Large intestine (tissue), 3 donors: ENCODE results near the gene BUD31. TPM values are rescaled to one million over a fixed set of nuclear protein-coding genes. Genes with fewer than 3 reads are reported as not detected.
"Not testable (repeated sequence)": the region's sequence is repeated elsewhere in the genome, so short reads cannot be mapped to it uniquely, and the experiment has no call there.

ENCODE experiments used
- DNase-seq, 2 donors: peaks; one replicate each; pipeline versions ENCODE4 v3.0.0 to v3.0.0-alpha.2; 2013
- H3K27ac ChIP-seq: one replicate; pipeline ENCODE4 v1.5.1; 2013; ENCODE audit warnings: low read length
- H3K27me3 ChIP-seq: 2 replicates; pipeline ENCODE4 v1.6.1; 2013; ENCODE audit warnings: low read length; ENCODE audit not compliant: control insufficient read depth, insufficient read depth
- H3K36me3 ChIP-seq: 2 replicates; pipeline ENCODE4 v1.6.1; 2013; ENCODE audit warnings: low read length; ENCODE audit not compliant: control insufficient read depth, insufficient read depth
- H3K4me1 ChIP-seq: one replicate; pipeline ENCODE4 v1.6.1; 2013; ENCODE audit warnings: low read length; ENCODE audit not compliant: control insufficient read depth, insufficient read depth
- H3K4me3 ChIP-seq: one replicate; pipeline ENCODE4 v1.5.1; 2013; ENCODE audit warnings: low read length
- H3K9me3 ChIP-seq: one replicate; pipeline ENCODE4 v1.6.1; 2013; ENCODE audit warnings: mild to moderate bottlenecking, low read depth, low read length, moderate library complexity; ENCODE audit not compliant: control insufficient read depth
- WGBS: methylation state at CpG from one replicate; pipeline ENCODE4 v1.1.5; 2013; ENCODE audit warnings: low lambda C conversion rate; ENCODE audit not compliant: insufficient coverage; 5-methylcytosine and 5-hydroxymethylcytosine counted together
- polyA plus RNA-seq: library from polyadenylated mRNA; unstranded; fragments of 120-200 nt; gene quantifications from one replicate; pipeline ENCODE4 v1.2.1, GENCODE V29; 2013

The BUD31 gene
- polyA plus RNA-seq, 1 donor = 72.8 TPM

DNA sequence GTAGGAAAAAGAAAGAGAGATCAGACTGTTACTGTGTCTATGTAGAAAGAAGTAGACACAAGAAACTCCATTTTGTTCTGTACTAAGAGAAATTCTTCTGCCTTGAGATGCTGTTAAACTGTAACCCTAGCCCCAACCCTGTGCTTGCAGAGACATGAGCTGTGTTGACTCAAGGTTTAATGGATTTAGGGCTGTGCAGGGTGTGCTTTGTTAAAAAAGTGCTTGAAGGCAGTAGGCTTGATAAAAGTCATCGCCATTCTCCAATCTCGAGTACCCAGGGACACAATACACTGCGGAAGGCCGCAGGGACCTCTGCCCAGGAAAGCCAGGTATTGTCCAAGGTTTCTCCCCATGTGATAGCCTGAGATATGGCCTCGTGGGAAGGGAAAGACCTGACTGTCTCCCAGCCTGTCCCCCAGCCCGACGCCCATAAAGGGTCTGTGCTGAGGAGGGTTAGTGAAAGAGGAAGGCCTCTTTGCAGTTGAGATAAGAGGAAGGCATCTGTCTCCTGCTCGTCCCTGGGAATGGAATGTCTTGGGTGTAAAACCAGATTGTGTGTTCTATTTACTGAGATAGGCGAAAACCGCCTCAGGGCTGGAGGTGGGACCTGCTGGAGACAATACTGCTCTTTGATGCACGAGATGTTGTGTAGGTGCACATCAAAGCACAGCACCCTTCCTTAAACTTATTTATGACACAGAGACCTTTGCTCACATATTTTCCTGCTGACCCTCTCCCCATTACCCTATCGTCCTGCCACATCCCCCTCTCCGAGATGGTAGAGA is 23.2 kb downstream of the BUD31 start:
- peak; percentile 26 to 51 for DNase-seq
- WGBS = 20% methylated on average over 1 of the region's 13 CpGs
- Histone ChIP-seq H3K4me1 (peaks cover 20% of the 10 kb centered on the region), H3K27ac (peak overlapping the region; percentile 31), H3K36me3 (peaks cover 48% of the 10 kb centered on the region)
- not testable (repeated sequence) for H3K27me3 ChIP-seq, H3K4me3 ChIP-seq, H3K9me3 ChIP-seq

DNA sequence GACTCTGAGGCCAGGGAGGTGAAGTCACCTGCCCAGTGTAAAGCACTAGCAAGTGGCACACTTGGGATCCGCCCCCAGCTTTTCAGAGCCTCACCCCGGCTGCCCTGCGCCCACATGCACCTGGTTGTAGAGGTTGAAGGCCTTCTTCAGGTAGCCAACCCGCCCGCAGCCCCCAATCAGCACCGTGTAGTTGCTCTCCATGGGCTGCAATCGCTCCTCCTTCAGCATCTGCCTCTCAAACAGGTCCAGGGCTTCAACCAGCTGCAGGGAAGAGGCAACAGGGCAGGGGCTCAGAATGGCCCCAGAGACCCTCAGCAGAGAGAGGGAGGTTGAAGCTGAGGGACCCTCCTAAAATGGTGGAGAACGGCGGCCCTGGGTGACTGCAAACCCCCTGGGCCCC is 24.4 kb downstream of the BUD31 start:
- WGBS = no CpG with 5 or more reads among the region's 9 CpGs
- DNase-seq = no peak
- H3K36me3 ChIP-seq = peaks cover 48% of the 10 kb centered on the region

DNA sequence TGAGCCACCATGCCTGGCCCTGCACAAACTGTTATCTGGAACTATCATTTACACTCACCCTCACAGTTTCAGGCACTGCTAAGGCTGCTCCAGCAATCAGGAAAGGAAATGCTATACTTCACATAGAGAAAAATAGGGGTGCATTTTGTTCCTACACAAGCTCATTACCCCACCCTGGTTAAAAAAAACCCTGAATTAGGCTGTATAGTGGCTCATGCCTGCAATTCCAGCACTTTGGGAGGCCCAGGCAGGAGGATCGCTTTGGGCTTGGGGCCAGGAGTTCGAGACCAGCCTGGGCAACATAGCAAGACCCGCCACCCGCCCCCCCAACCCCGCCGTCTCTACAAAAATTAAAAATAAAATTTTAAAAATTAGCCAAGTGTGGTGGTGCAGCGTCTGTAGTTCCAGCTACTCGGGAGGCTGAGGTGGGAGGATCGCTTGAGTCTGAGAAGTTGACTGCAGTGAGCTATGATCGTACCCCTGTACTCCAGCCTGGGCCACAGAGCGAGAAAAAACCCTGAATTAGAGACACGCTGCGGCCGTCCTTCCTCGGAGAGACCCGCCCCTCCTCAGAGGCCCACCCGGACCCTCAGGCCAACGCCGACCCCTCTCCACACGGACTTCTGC is 29.3 kb downstream of the BUD31 start:
- Histone ChIP-seq H3K27ac (peak overlapping the region; percentile 74), H3K4me1 (peaks cover 18% of the 10 kb centered on the region), H3K27me3 (no peaks in the 10 kb centered on the region), H3K36me3 (peaks cover 24% of the 10 kb centered on the region), H3K4me3 (peak overlapping the region; percentile 94), H3K9me3 (no peaks in the 10 kb centered on the region)
- no CpG with 5 or more reads among the region's 20 CpGs for WGBS
- DNase-seq = no peak

More for the DNA sequence above, 24.4 kb downstream of the BUD31 start:
- Histone ChIP-seq H3K27ac (no peak overlapping the region), H3K9me3 (no peaks in the 10 kb centered on the region), H3K4me1 (peaks cover 27% of the 10 kb centered on the region), H3K4me3 (no peak overlapping the region), H3K27me3 (no peaks in the 10 kb centered on the region)

DNA sequence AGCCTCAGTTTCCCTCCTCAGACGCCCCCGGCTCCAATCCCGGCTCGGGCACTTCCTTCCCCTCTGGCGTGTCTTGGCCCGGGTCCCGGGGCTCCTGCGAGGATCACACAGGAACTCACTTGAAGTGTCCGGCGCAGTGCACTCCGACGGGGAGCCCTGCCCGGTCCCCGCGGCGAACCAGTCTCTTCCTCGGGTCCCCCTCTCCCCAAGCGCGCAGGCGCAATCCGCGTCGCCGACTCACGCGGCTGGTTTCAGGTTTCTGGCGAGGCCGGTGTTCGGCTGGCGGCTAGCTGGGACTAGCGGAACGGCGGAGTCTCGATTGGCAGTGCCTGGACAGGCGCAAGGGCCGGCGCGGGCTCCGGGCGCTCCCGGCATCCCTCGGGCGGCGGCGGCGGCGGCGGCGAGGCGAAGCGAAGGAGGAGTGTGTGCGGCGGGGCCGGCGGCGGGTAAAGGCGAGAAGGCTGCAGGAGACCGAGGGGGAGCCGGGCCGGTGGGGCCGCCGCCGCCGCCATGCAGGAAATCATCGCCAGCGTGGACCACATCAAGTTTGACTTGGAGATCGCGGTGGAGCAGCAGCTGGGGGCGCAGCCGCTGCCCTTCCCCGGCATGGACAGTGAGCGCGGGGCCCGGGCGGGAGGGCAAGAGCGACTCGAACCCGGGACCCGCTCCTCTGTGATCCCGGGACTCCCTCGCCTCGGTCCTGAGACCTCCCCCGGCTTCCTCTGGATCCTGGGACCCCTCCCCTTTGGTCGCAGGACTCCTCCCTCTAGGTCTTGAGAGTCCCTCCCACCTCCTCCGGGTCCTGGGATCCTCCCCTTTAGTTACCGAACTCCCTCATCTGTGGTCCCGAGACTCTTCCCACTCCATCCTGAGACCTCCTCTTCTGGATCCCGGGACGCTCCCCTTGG is 30.1 kb downstream of the BUD31 start, which contains the start of the genes CPSF4 and PTCD1:
Gene CPSF4, plus strand, starts transcription at position 371 of the 908 bp plus-strand sequence. Its CDS starts 140 bp downstream, at position 511.
Gene PTCD1, minus strand, starts transcription at position 226 of the 908 bp plus-strand sequence. CDS start 3,556 bp downstream, outside the sequence.
- peak; percentile 96 for DNase-seq
- H3K4me1 ChIP-seq = peaks cover 15% of the 10 kb centered on the region
- no peaks in the 10 kb centered on the region for H3K9me3 ChIP-seq
- no peaks in the 10 kb centered on the region for H3K27me3 ChIP-seq
- WGBS = no CpG with 5 or more reads among the region's 89 CpGs
- H3K4me3 ChIP-seq = peak within 1 kb of the TSS; percentile 94
- H3K36me3 ChIP-seq = peaks cover 22% of the 10 kb centered on the region
- H3K27ac ChIP-seq = peak within 1 kb of the TSS; percentile 74

- Histone ChIP-seq H3K27ac (no peak overlapping the region), H3K4me3 (peak overlapping the region; percentile 94), H3K27me3 (no peaks in the 10 kb centered on the region), H3K4me1 (peaks cover 15% of the 10 kb centered on the region), H3K9me3 (no peaks in the 10 kb centered on the region), H3K36me3 (peaks cover 22% of the 10 kb centered on the region)
- WGBS = no CpG with 5 or more reads among the region's 9 CpGs
- DNase-seq = no peak
These were observed 31.4 kb downstream of the BUD31 start for GRCh38 chr7:99440195-99440594.

- Histone ChIP-seq H3K27me3 (no peaks in the 10 kb centered on the region), H3K9me3 (no peaks in the 10 kb centered on the region), H3K36me3 (peaks cover 72% of the 10 kb centered on the region), H3K4me3 (no peak overlapping the region), H3K4me1 (no peaks in the 10 kb centered on the region), H3K27ac (no peak overlapping the region)
- DNase-seq = no peak
- WGBS = no CpG with 5 or more reads among the region's 4 CpGs
These were observed 37.3 kb downstream of the BUD31 start for GRCh38 chr7:99446096-99446495.

DNA sequence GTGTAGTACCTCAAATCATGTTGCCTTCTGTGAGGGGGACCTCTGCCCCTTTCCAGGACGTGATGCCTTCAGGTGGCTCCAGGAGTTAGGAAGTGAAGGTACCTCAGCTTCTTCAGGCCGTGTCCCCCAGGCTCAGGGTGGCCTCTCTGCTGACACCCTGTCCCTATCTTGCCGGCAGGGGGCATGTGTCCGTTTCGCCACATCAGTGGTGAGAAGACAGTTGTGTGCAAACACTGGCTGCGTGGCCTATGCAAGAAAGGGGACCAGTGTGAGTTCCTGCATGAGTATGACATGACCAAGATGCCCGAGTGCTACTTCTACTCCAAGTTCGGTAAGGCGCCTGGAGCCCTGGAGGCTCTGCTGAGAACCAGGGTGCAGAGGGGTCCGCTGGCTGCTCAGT is 39.2 kb downstream of the BUD31 start:
- H3K36me3 ChIP-seq = peaks cover 83% of the 10 kb centered on the region
- DNase-seq = no peak
- H3K4me1 ChIP-seq = no peaks in the 10 kb centered on the region
- no CpG with 5 or more reads among the region's 10 CpGs for WGBS
- no peak overlapping the region for H3K4me3 ChIP-seq
- no peaks in the 10 kb centered on the region for H3K9me3 ChIP-seq
- H3K27me3 ChIP-seq = no peaks in the 10 kb centered on the region
- no peak overlapping the region for H3K27ac ChIP-seq

DNA sequence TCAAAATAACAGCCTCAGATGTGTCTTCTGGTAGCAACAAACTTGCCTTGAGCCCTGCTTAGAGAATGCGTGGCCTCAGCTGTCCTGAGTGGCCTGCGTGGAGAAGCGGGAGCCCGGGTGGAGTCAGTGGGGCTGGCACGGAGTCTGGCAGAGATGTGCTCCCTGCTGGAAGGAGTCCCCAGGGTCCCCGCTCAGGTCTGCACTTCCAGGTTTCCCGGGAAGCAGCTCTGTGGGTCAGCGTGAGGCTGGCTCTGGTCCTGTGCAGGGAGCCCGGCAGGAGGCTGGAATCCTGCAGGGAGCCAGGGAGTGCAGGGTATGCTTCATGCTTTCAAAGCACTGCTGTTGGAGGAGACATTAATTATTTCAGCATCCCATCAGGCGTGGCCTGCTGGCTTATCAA is 40.1 kb downstream of the BUD31 start:
- no CpG with 5 or more reads among the region's 10 CpGs for WGBS
- no peaks in the 10 kb centered on the region for H3K9me3 ChIP-seq
- H3K27ac ChIP-seq = no peak overlapping the region
- no peak for DNase-seq
- peaks cover 85% of the 10 kb centered on the region for H3K36me3 ChIP-seq
- H3K4me1 ChIP-seq = no peaks in the 10 kb centered on the region
- H3K27me3 ChIP-seq = no peaks in the 10 kb centered on the region
- H3K4me3 ChIP-seq = no peak overlapping the region

- Histone ChIP-seq H3K27me3 (no peaks in the 10 kb centered on the region), H3K9me3 (no peaks in the 10 kb centered on the region), H3K36me3 (peaks cover 89% of the 10 kb centered on the region), H3K27ac (no peak overlapping the region), H3K4me1 (no peaks in the 10 kb centered on the region), H3K4me3 (no peak overlapping the region)
- WGBS = no CpG with 5 or more reads among the region's 5 CpGs
- no peak for DNase-seq
These were observed 40.6 kb downstream of the BUD31 start for GRCh38 chr7:99449326-99449725.

GRCh38 chr7:99451936-99452335 is 43.2 kb downstream of the BUD31 start:
- DNase-seq = no peak
- Histone ChIP-seq H3K4me1 (no peaks in the 10 kb centered on the region), H3K36me3 (peaks cover 97% of the 10 kb centered on the region), H3K27me3 (no peaks in the 10 kb centered on the region), H3K9me3 (no peaks in the 10 kb centered on the region), H3K27ac (no peak overlapping the region), H3K4me3 (no peak overlapping the region)
- WGBS = no CpG with 5 or more reads among the region's 8 CpGs
